Small intestine (tissue), 7 donors: ENCODE results near the gene ULBP2. TPM values are rescaled to one million over a fixed set of nuclear protein-coding genes. Genes with fewer than 3 reads are reported as not detected.
"Not testable (repeated sequence)": the region's sequence is repeated elsewhere in the genome, so short reads cannot be mapped to it uniquely, and the experiment has no call there.

Experiments used
- DNase-seq, 2 donors: peaks; one replicate each; pipeline versions ENCODE4 v3.0.0 to v3.0.0-alpha.2; 2013
- FAIRE-seq: peaks from 2 replicates; lab custom pipeline; 2012; peaks lifted over from hg19 to GRCh38; lab: Jason Lieb, UNC
- H3K27ac ChIP-seq, 3 donors: one replicate each; pipeline ENCODE4 v1.5.1; 2013; ENCODE audit warnings: low read length in 2 of 3, mild to moderate bottlenecking in 2 of 3, control low read depth in 1 of 3, inconsistent platforms in 1 of 3, low read depth in 1 of 3, moderate library complexity in 1 of 3
- H3K27me3 ChIP-seq, 3 donors: one replicate each; pipeline ENCODE4 v1.6.1; 2013; ENCODE audit warnings: low read length in 3 of 3, inconsistent platforms in 1 of 3; ENCODE audit not compliant: control insufficient read depth in 3 of 3, insufficient read depth in 3 of 3
- H3K36me3 ChIP-seq, 3 donors: one replicate each; pipeline ENCODE4 v1.6.1; 2013; ENCODE audit warnings: low read length in 3 of 3, inconsistent platforms in 1 of 3, low read depth in 1 of 3, mild to moderate bottlenecking in 1 of 3, moderate library complexity in 1 of 3; ENCODE audit not compliant: control insufficient read depth in 3 of 3, insufficient read depth in 2 of 3
- H3K4me1 ChIP-seq, 3 donors: one replicate each; pipeline ENCODE4 v1.6.1; 2013; ENCODE audit warnings: low read length in 2 of 3, inconsistent platforms in 1 of 3, low read depth in 1 of 3, mild to moderate bottlenecking in 1 of 3, moderate library complexity in 1 of 3; ENCODE audit not compliant: control insufficient read depth in 3 of 3, insufficient read depth in 2 of 3
- H3K4me3 ChIP-seq, 3 donors: one replicate each; pipeline ENCODE4 v1.5.1; 2013; ENCODE audit warnings: low read length in 3 of 3, control low read depth in 1 of 3, inconsistent platforms in 1 of 3, low read depth in 1 of 3, mild to moderate bottlenecking in 1 of 3, moderate library complexity in 1 of 3
- H3K9me3 ChIP-seq, 2 donors: one replicate each; pipeline ENCODE4 v1.6.1; 2013; ENCODE audit warnings: low read depth in 1 of 2, low read length in 1 of 2; ENCODE audit not compliant: control insufficient read depth in 2 of 2, insufficient read depth in 1 of 2
- WGBS, 3 donors: extraction: QIAGEN DNeasy Blood & Tissue Kit; methylation state at CpG; one replicate each; pipeline ENCODE4 v1.1.7; 2013; 5-methylcytosine and 5-hydroxymethylcytosine counted together
- polyA plus RNA-seq, 4 donors: library from polyadenylated mRNA; stranded (reverse) in 3 of 4; unstranded in 1 of 4; fragments of 200-250 nt in 3 of 4; fragments of 120-200 nt in 1 of 4; gene quantifications; one replicate each; pipeline versions ENCODE4 v1.2.1 to v1.2.3, GENCODE V29; 2013
- donor health status: healthy with polysubstance abuse.
- donor health status: control.
- donor health status: control.
- donor health status: Bipolar disorder and iron deficiency.
- donor health status: healthy.

The ULBP2 gene
- polyA plus RNA-seq, 4 donors = 0.10 to 0.30 TPM; not detected in 2

- not testable (repeated sequence) for H3K4me3 ChIP-seq, H3K9me3 ChIP-seq, FAIRE-seq, DNase-seq, H3K36me3 ChIP-seq, H3K27ac ChIP-seq
- H3K27me3 ChIP-seq = peaks cover 0 to 57% (median 8%) of the 10 kb centered on the region in 3 donors
- WGBS, 3 donors = 14 to 33% (median 27%) methylated on average over 5 of the region's 5 CpGs
- peaks cover 0 to 15% (median 3%) of the 10 kb centered on the region in 3 donors for H3K4me1 ChIP-seq
Observed at GRCh38 chr6:149922091-149922490, 19.7 kb upstream of the ULBP2 start.

- Histone ChIP-seq H3K27me3 (peaks cover 0 to 57% (median 8%) of the 10 kb centered on the region in 3 donors), H3K27ac (no peak within 1 kb of the TSS), H3K4me1 (peaks cover 0 to 15% (median 3%) of the 10 kb centered on the region in 3 donors), H3K36me3 (no peaks in the 10 kb centered on the region), H3K9me3 (no peaks in the 10 kb centered on the region), H3K4me3 (peak within 1 kb of the TSS in 2 of 3 donors; percentile 25 to 46)
- DNase-seq (peak; percentile 85 to 86), FAIRE-seq (no peak)
- 1 to 2% (median 1%) methylated on average over 35 to 40 of the region's 40 CpGs for WGBS, 3 donors
Observed at GRCh38 chr6:149922642-149923326, 19.0 kb upstream of the ULBP2 start, which contains the start of gene RAET1G. Gene RAET1G (minus strand): TSS chr6:149923121. CDS start chr6:149923010, 111 bp downstream.

- FAIRE-seq = no peak
- no peaks in the 10 kb centered on the region for H3K9me3 ChIP-seq
- peaks cover 0 to 55% (median 8%) of the 10 kb centered on the region in 3 donors for H3K27me3 ChIP-seq
- H3K4me3 ChIP-seq = peak overlapping the region in 1 of 3 donors; percentile 46
- H3K4me1 ChIP-seq = peaks cover 0 to 15% (median 3%) of the 10 kb centered on the region in 3 donors
- DNase-seq = peak in 1 of 2 donors; percentile 24
- no peaks in the 10 kb centered on the region for H3K36me3 ChIP-seq
- H3K27ac ChIP-seq = no peak overlapping the region
- 13 to 22% (median 18%) methylated on average over 33 of the region's 33 CpGs for WGBS, 3 donors
Observed at GRCh38 chr6:149923327-149923986, 18.4 kb upstream of the ULBP2 start.

GRCh38 chr6:149924206-149924932 lies 17.4 kb upstream of the ULBP2 start:
- no peak overlapping the region for H3K4me3 ChIP-seq
- H3K36me3 ChIP-seq = no peaks in the 10 kb centered on the region
- peaks cover 0 to 15% (median 3%) of the 10 kb centered on the region in 3 donors for H3K4me1 ChIP-seq
- WGBS, 3 donors = 72 to 84% (median 76%) methylated on average over 9 of the region's 9 CpGs
- H3K27me3 ChIP-seq = peaks cover 0 to 60% (median 13%) of the 10 kb centered on the region in 3 donors
- H3K9me3 ChIP-seq = no peaks in the 10 kb centered on the region
- FAIRE-seq (no peak), DNase-seq (no peak)
- no peak overlapping the region for H3K27ac ChIP-seq

DNA sequence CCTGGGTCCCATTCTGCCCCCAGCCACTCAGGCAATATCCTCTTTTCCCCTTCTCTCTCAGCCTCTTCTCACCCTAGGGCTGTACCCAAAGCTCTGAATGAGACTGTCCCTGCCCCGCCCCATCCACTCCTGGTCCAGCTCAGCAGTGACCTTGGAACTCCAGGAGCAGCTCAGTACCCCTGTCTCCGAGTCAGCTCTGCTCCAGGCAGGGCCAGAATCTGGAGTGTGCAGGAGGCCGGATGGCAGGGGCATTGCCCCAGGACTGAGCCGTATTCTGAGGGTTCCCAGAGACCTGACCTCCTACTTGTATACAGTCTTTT lies 16.9 kb upstream of the ULBP2 start:
- FAIRE-seq = no peak
- 45 to 78% (median 60%) methylated on average over 4 of the region's 4 CpGs for WGBS, 3 donors
- H3K27ac ChIP-seq = no peak overlapping the region

DNA sequence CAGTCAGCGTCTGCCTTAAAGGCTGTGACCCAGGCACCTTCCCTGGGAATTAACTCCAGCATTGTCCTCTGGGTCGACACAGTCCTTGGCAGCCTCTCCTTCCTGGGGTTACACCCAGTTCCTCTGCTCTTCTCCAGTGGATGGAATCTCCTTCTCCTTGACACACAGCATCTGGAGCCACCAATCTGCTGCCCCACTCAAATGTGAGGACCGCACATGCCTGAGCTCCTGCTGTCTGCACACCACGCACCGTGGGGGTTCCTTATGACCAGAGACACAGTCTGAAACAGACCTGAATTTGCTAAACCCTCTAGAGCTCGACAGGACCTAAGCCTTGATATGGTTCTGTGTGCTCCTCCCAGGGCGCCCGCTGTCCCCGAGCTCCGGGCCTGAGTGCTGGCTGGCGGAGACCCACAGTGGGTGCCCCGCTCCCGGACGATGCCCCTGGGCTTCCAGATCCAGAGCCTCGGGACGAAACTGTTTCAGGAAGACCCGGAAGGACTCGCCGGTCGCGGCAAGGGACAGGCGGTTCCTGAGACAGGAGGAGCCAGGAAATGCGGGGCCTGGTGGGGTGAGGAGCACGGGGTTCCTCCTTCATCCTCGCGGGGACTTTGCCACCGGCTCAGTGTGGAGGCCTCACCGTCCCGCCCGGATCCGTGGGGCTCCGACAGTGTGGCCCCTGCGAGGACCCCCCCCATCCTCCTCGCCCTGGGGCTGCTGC lies 16.4 kb upstream of the ULBP2 start:
- Histone ChIP-seq H3K4me1 (peaks cover 0 to 15% (median 3%) of the 10 kb centered on the region in 3 donors), H3K4me3 (peak overlapping the region in 2 of 3 donors; percentile 33 to 60), H3K27ac (no peak overlapping the region), H3K27me3 (peaks cover 0 to 64% (median 14%) of the 10 kb centered on the region in 3 donors), H3K9me3 (no peaks in the 10 kb centered on the region), H3K36me3 (no peaks in the 10 kb centered on the region)
- FAIRE-seq (no peak), DNase-seq (peak; percentile 32 to 50)
- 5 to 11% (median 6%) methylated on average over 30 to 34 of the region's 34 CpGs for WGBS, 3 donors

More for the DNA sequence above, 16.9 kb upstream of the ULBP2 start:
- Histone ChIP-seq H3K27me3 (peaks cover 0 to 64% (median 14%) of the 10 kb centered on the region in 3 donors), H3K4me1 (peaks cover 0 to 15% (median 3%) of the 10 kb centered on the region in 3 donors), H3K4me3 (no peak overlapping the region), H3K36me3 (no peaks in the 10 kb centered on the region), H3K9me3 (no peaks in the 10 kb centered on the region)
- peak in 1 of 2 donors; percentile 42 for DNase-seq

DNA sequence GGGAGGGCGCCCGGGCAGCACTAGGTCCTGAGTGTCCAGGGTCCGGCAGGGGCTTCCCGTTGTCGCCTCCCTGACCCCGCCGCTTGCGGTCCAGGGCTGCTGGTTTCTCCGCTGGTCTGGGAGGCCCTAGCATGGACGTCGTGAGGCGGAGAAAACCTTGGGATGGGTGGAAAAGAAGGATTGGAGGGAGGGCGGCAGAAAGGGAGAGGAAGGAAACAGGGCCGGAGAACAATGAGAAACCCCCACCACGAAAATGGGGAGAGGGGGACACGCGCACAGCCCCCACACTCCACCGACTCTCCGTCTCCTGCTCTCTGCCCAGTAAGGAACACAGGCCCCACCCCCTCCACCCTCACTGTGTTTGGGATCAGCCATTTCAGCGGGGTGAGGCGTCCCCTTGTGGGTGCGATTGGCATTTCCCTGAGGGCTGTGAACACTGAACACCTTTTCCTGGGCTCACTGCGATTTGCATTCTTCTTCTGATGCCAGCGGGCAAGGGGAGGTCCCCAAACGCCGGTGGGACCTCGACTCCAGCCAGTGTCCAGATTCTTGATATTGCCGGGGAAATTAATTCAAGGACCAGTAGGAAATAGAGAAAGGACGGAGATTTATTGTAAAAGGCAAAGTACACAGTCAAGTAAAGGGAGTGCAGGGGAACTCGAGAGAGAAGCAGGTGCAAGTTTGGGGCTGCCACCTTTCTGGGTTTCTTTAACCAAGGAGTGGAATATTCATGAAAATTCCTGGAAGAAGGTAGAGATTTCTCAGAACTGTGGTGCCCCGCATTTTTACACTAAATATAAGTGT lies 15.6 kb upstream of the ULBP2 start:
- Histone ChIP-seq H3K27me3 (peaks cover 0 to 65% (median 14%) of the 10 kb centered on the region in 3 donors), H3K4me3 (peak overlapping the region in 2 of 3 donors; percentile 33 to 60), H3K27ac (no peak overlapping the region), H3K9me3 (no peaks in the 10 kb centered on the region), H3K36me3 (no peaks in the 10 kb centered on the region), H3K4me1 (peaks cover 0 to 15% (median 3%) of the 10 kb centered on the region in 3 donors)
- FAIRE-seq (no peak), DNase-seq (peak; percentile 86 to 88)
- 2 to 5% (median 3%) methylated on average over 30 to 31 of the region's 31 CpGs for WGBS, 3 donors
